Small intestine (tissue), 7 donors: ENCODE measurements around the gene GREM1. TPM values are rescaled to one million over a fixed set of nuclear protein-coding genes. Genes with fewer than 3 reads are reported as not detected.

Experiments used
- DNase-seq, 2 donors: peaks; one replicate each; pipeline versions ENCODE4 v3.0.0 to v3.0.0-alpha.2; 2013
- FAIRE-seq: peaks from 2 replicates; lab custom pipeline; 2012; peaks lifted over from hg19 to GRCh38; lab: Jason Lieb, UNC
- H3K27ac ChIP-seq, 3 donors: one replicate each; pipeline ENCODE4 v1.5.1; 2013; ENCODE audit warnings: low read length in 2 of 3, mild to moderate bottlenecking in 2 of 3, control low read depth in 1 of 3, inconsistent platforms in 1 of 3, low read depth in 1 of 3, moderate library complexity in 1 of 3
- H3K27me3 ChIP-seq, 3 donors: one replicate each; pipeline ENCODE4 v1.6.1; 2013; ENCODE audit warnings: low read length in 3 of 3, inconsistent platforms in 1 of 3; ENCODE audit not compliant: control insufficient read depth in 3 of 3, insufficient read depth in 3 of 3
- H3K36me3 ChIP-seq, 3 donors: one replicate each; pipeline ENCODE4 v1.6.1; 2013; ENCODE audit warnings: low read length in 3 of 3, inconsistent platforms in 1 of 3, low read depth in 1 of 3, mild to moderate bottlenecking in 1 of 3, moderate library complexity in 1 of 3; ENCODE audit not compliant: control insufficient read depth in 3 of 3, insufficient read depth in 2 of 3
- H3K4me1 ChIP-seq, 3 donors: one replicate each; pipeline ENCODE4 v1.6.1; 2013; ENCODE audit warnings: low read length in 2 of 3, inconsistent platforms in 1 of 3, low read depth in 1 of 3, mild to moderate bottlenecking in 1 of 3, moderate library complexity in 1 of 3; ENCODE audit not compliant: control insufficient read depth in 3 of 3, insufficient read depth in 2 of 3
- H3K4me3 ChIP-seq, 3 donors: one replicate each; pipeline ENCODE4 v1.5.1; 2013; ENCODE audit warnings: low read length in 3 of 3, control low read depth in 1 of 3, inconsistent platforms in 1 of 3, low read depth in 1 of 3, mild to moderate bottlenecking in 1 of 3, moderate library complexity in 1 of 3
- H3K9me3 ChIP-seq, 2 donors: one replicate each; pipeline ENCODE4 v1.6.1; 2013; ENCODE audit warnings: low read depth in 1 of 2, low read length in 1 of 2; ENCODE audit not compliant: control insufficient read depth in 2 of 2, insufficient read depth in 1 of 2
- WGBS, 3 donors: extraction: QIAGEN DNeasy Blood & Tissue Kit; methylation state at CpG; one replicate each; pipeline ENCODE4 v1.1.7; 2013; 5-methylcytosine and 5-hydroxymethylcytosine counted together
- polyA plus RNA-seq, 4 donors: library from polyadenylated mRNA; stranded (reverse) in 3 of 4; unstranded in 1 of 4; fragments of 200-250 nt in 3 of 4; fragments of 120-200 nt in 1 of 4; gene quantifications; one replicate each; pipeline versions ENCODE4 v1.2.1 to v1.2.3, GENCODE V29; 2013
- donor health status: healthy with polysubstance abuse.
- donor health status: control.
- donor health status: control.
- donor health status: Bipolar disorder and iron deficiency.
- donor health status: healthy.

GREM1 gene
- polyA plus RNA-seq, 4 donors, result 0.22 to 39.6 (median 1.5) TPM

DNA sequence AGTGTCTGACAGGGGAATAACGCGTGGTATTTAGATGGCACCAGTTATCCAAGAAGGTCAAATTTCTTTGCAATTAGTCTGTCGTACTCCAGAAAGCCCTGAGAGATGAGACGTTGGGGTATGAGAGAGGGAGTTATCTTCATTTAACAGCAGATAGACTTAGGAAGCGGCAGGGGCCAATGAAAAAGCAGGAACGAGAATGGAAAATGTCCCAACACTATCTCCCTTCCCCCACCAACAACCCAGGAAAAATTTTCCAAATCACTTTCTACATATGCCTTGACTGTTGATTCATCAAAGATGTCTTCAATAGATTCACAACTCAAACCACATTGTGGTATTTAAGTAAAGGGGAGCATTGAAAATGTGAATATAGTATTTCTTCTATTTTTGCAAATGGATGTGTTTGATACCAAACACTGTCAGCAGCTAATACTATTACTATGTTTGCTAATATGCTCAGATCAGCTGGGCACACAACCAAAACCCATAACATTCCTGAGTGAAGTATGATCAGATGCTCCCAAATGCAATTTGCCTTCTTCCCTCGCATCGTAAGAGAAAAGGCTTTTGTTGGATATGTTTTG is 13.3 kb upstream of the GREM1 start:
- no peak overlapping the region for H3K27ac ChIP-seq
- FAIRE-seq, result no peak
- no peaks in the 10 kb centered on the region for H3K4me1 ChIP-seq
- H3K4me3 ChIP-seq, result no peak overlapping the region
- no peak for DNase-seq
- no peaks in the 10 kb centered on the region for H3K9me3 ChIP-seq
- peaks cover 0 to 2% (median 0%) of the 10 kb centered on the region in 3 donors for H3K27me3 ChIP-seq
- 72 to 88% (median 75%) methylated on average over 8 of the region's 8 CpGs for WGBS, 3 donors
- no peaks in the 10 kb centered on the region for H3K36me3 ChIP-seq

DNA sequence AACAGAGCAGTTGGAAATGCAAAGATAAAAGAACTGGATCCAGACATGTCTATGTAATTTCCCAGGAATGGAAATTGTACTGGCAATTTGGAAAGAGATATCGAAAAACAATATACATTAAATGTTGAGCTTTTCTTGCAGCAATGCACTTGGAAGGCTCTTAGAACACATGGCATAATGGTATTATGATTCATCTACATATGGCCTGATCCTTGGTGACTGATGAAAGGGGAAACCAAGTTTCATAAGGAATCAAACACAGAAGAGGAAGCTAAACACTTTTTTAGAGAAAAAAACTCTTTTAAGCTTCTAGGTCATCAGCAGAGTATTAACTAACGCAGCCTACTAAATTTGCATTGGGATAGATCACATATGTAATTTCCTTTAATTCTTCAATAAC is 12.4 kb upstream of the GREM1 start:
- 85 to 94% (median 87%) methylated on average over 2 of the region's 2 CpGs for WGBS, 3 donors
- FAIRE-seq (no peak), DNase-seq (no peak)
- peaks cover 0 to 2% (median 0%) of the 10 kb centered on the region in 3 donors for H3K27me3 ChIP-seq
- H3K27ac ChIP-seq, result no peak overlapping the region
- H3K4me3 ChIP-seq, result no peak overlapping the region
- no peaks in the 10 kb centered on the region for H3K9me3 ChIP-seq
- no peaks in the 10 kb centered on the region for H3K36me3 ChIP-seq
- H3K4me1 ChIP-seq, result no peaks in the 10 kb centered on the region

DNA sequence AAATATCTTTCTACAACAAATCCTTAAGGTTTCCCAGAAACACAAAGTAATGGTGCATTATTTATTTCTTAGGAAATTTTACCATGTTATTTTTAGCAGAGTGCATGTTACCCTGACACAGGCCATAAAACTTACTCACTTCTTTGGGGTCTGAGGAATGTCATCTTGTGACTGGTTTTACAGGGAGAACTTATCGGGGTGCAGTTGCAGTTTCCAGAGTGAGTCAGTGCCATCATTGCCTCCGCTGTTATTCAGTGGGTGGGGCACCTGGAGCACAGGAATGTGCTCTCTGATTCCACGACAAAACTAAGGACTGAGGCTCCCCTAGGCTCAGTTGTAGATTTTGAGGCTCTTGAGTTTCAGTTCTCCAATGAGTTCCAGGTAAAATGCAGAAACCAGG is 11.1 kb upstream of the GREM1 start:
- peak; percentile 23 to 43 for DNase-seq
- no peaks in the 10 kb centered on the region for H3K9me3 ChIP-seq
- H3K36me3 ChIP-seq, result no peaks in the 10 kb centered on the region
- no peaks in the 10 kb centered on the region for H3K4me1 ChIP-seq
- FAIRE-seq, result no peak
- WGBS, 3 donors, result 15 to 64% (median 31%) methylated on average over 3 of the region's 3 CpGs
- H3K27me3 ChIP-seq, result peaks cover 0 to 2% (median 0%) of the 10 kb centered on the region in 3 donors
- no peak overlapping the region for H3K4me3 ChIP-seq
- H3K27ac ChIP-seq, result no peak overlapping the region

DNA sequence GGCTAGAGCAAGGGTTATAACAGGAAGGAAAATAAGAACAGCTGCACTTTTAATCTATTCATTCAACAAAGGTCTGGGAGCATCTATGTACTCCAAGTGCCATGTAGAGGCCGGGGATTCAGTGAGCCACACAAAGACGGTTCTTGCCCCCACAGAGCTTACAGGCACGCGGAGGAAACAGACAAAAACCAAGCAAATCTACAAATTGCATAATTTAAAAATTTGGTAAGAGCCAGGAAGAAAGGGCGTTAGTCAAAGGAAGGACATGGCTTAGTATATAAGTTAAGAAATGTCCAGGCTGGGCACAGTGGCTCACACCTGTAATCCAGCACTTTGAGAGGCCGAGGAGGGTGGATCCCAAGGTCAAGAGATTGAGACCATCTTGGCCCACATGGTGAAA is 10.4 kb upstream of the GREM1 start:
- no peak overlapping the region for H3K4me3 ChIP-seq

DNA sequence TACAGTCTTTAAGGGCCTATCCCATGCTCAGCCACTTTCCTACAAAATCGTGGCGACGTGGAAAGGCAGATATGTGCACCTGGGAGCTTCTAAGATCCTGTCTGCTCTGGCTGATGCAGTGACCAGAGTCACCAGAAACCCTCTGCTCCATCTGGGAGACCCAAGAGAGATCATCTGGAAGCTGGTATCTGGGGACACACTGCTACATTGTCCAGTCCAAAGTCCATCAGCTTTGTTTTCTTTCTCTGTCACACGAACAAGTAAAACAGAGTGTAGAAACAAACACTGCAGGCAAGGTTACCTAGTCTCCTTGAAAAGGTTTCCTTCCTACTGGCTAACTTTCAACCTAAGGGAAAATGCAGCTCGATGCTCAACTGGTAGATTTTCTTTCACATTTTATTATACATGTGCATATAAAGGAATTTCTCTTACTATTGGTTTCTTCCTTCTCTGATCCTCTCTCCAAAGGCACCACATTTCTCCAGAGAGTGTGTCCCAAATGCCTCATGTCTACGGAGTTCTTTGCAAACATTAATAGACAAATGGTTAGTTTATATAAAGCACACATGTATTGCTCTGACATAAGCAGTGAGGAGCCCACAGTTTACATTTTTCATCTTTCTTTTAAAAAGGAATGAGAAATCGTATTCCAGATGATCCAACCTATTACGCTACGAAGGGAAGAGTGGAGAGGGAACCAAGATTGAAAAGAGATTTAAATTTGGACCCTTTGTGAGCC is 8.3 kb upstream of the GREM1 start:
- H3K9me3 ChIP-seq, result no peaks in the 10 kb centered on the region
- H3K4me3 ChIP-seq, result no peak overlapping the region
- no peaks in the 10 kb centered on the region for H3K36me3 ChIP-seq
- 63 to 70% (median 68%) methylated on average over 9 of the region's 9 CpGs for WGBS, 3 donors
- H3K27me3 ChIP-seq, result peaks cover 0 to 3% (median 2%) of the 10 kb centered on the region in 3 donors
- H3K27ac ChIP-seq, result no peak overlapping the region
- FAIRE-seq, result no peak
- peak; percentile 22 to 38 for DNase-seq
- H3K4me1 ChIP-seq, result no peaks in the 10 kb centered on the region

More for the DNA sequence above, 10.4 kb upstream of the GREM1 start:
- no peaks in the 10 kb centered on the region for H3K9me3 ChIP-seq
- peaks cover 0 to 2% (median 0%) of the 10 kb centered on the region in 3 donors for H3K27me3 ChIP-seq
- no peak for FAIRE-seq
- WGBS, 3 donors, result 66 to 77% (median 71%) methylated on average over 6 of the region's 6 CpGs
- H3K36me3 ChIP-seq, result no peaks in the 10 kb centered on the region
- no peak overlapping the region for H3K27ac ChIP-seq
- no peaks in the 10 kb centered on the region for H3K4me1 ChIP-seq
- no peak for DNase-seq

DNA sequence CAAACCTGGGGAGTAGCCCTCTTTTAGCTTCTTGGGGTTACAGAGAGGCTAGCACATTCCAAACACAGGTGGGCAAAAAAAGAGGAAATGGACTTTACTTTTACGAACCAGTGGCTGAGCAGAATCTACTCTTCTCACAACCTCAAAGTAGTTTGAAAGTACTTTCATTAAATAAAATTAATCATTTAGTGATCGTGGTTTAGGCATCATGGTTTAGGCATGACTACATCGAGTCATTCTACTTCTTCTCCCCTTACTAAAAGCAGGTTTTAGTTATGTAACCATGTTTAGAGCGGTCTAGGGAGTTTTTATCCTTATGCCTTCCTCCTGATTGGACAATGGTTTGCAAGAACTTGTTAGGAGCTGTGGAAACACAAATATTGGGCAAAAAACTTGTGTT is 2.5 kb upstream of the GREM1 start:
- H3K27me3 ChIP-seq, result peaks cover 14 to 51% (median 27%) of the 10 kb centered on the region in 3 donors

DNA sequence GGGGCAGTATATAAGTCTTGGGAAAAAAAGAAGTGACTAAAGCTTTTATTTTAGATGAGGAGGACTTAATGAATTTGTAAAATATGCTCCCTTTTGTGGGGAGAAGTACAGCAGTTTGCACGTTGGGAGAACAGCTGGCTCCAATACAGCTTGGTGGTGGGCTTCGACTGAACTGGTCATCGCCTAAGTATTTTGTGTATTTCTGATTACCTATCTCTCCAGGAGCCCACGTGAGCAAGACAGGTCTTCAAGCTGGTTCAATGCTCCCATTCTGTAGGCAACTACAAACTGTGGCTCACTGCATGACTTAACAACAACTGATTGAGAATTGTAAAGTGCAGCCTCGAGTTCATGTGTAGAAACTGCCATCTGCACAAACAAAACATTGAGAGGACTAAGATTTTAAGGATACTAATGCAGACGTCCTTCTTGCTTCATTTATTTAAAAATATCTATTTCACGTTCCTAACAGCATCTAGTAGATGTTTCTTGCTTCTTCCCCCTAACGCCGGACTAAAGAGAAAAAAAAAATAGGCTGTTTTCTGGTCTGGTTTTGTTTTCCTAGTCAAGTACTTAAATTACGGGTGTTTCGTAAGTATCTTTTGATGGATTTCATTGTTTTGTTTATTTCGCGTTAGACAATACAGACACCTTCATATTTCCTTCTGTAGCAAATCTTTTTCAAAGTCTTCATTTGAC is 1.4 kb upstream of the GREM1 start:
- DNase-seq (no peak), FAIRE-seq (no peak)
- 15 to 21% (median 21%) methylated on average over 13 of the region's 13 CpGs for WGBS, 3 donors
- H3K27ac ChIP-seq, result no peak overlapping the region
- H3K4me1 ChIP-seq, result peaks cover 0 to 6% (median 3%) of the 10 kb centered on the region in 3 donors
- H3K36me3 ChIP-seq, result no peaks in the 10 kb centered on the region
- no peak overlapping the region for H3K4me3 ChIP-seq
- H3K27me3 ChIP-seq, result peaks cover 14 to 58% (median 32%) of the 10 kb centered on the region in 3 donors
- no peaks in the 10 kb centered on the region for H3K9me3 ChIP-seq

More for the DNA sequence above, 2.5 kb upstream of the GREM1 start:
- no peak for DNase-seq
- FAIRE-seq, result no peak
- Histone ChIP-seq H3K4me3 (no peak overlapping the region), H3K27ac (no peak overlapping the region), H3K4me1 (peaks cover 0 to 6% (median 3%) of the 10 kb centered on the region in 3 donors), H3K36me3 (no peaks in the 10 kb centered on the region), H3K9me3 (no peaks in the 10 kb centered on the region)
- 57 to 76% (median 59%) methylated on average over 4 of the region's 4 CpGs for WGBS, 3 donors

DNA sequence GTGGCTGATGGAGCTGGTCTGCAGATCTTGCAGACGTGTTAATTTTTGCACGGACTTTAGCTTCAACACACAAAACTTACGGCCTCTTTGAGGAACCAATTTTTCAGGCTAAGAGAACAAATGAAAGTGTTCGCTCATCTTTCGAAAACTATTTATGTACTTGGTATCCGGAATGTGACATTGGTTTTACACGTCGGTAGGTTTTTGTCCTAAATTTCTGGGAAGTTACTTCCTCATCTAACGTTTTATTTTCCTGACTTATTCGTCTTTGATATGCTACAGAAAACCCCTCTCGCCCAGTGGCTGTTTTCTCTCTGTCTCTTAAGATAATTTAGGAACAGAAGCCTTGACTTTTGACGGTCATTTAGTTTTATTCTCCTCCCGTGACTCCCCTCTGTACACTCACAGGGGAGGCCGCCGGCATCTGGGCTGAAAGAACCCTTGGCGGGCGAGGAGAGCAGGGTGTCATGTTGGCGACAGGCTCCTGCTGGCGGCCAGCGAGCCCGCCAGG is 834 bp upstream of the GREM1 start:
- H3K4me1 ChIP-seq, result peaks cover 0 to 6% (median 3%) of the 10 kb centered on the region in 3 donors
- H3K36me3 ChIP-seq, result no peaks in the 10 kb centered on the region
- peak overlapping the region in 1 of 3 donors; percentile 79 for H3K27ac ChIP-seq
- H3K27me3 ChIP-seq, result peaks cover 14 to 61% (median 32%) of the 10 kb centered on the region in 3 donors
- H3K9me3 ChIP-seq, result no peaks in the 10 kb centered on the region
- FAIRE-seq (no peak), DNase-seq (no peak)
- 5 to 8% (median 6%) methylated on average over 21 of the region's 21 CpGs for WGBS, 3 donors
- H3K4me3 ChIP-seq, result no peak overlapping the region
